ENCODE results near the gene CCDC71L. TPM values are rescaled to one million over a fixed set of nuclear protein-coding genes. Genes with fewer than 3 reads are reported as not detected.

Gene CCDC71L
- total and polyA plus RNA-seq, 2 donors (not counting 3 experiments of a cell fraction or from before 2014, with no cell fraction given) = 60.3 to 62.5 TPM

DNA sequence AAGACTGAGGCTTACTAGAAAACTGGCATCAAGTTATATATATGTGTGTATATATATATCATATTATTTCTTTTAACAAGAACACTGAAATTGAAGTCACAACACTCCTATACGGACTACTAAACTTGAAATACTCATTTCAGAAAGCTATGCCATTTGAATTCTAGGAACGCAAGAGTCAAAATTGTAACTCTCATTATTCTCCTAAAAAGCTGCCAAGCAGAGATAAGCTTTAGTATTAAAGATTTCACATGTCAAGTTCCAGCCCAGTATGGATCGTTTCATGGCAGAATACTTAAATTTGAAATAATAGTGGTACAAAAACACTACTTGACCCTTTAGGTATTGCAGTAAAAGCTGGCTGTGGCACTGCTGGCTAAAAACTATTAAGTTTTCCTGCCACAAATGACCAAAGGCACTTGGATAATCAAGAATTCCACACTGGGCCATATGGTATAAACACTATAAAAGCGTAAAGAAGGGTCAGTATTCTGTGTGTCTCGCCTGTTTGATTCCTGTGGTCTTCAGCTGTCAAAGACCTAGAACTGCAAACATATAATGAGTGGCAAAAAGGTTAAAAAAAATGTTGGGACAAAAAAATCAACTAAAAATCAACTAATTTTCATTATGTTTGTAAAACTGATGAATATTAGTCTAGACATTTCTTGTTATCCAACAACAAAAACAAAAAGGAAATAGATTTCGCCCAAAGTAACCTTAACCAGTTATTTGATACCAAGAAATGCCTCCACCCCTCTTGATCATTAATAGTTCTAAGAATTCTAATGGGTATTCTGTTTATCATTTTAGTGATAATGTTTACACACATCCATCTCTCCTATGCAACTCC, 2.4 kb downstream of the CCDC71L start:
- H3K27ac ChIP-seq (ENCODE audit: insufficient read depth, low read depth, low read length) = peak overlapping the region; percentile 90
- H3K4me2 ChIP-seq (ENCODE audit: insufficient read depth, low read length) = peak overlapping the region; percentile 99
- ChIA-PET CTCF (interaction anchor here (0.5 to 6.7 kb wide), 17 partner anchors 15 to 481 kb away, joined by 3 to 191 read pairs (median 6); no protein-coding TSS in a partner anchor), POLR2A (interaction anchor here (0.7 to 1.3 kb wide), 5 partner anchors 16 to 120 kb away, joined by 3 to 7 read pairs (median 4); no protein-coding TSS in a partner anchor)
- no TSS peak for BruUV-seq (replicated peaks)
- no peaks in the 10 kb centered on the region for H3K36me3 ChIP-seq (ENCODE audit: control insufficient read depth in 2 of 2, extremely low read depth in 1 of 2, insufficient read depth in 2 of 2, low read length in 2 of 2)
- peaks cover 30% of the 10 kb centered on the region for H3K79me2 ChIP-seq (ENCODE audit: control insufficient read depth, insufficient read depth, low read length)
- TF ChIP-seq MYC (IDR thresholded peaks at IDR 0.05; ENCODE audit: low read depth, low read length) = no peak
- no peak for TF ChIP-seq GATA2 (IDR thresholded peaks at IDR 0.05; ENCODE audit: insufficient read depth, insufficient read length, low read depth, low read length)
- TF ChIP-seq, protein P1, sequence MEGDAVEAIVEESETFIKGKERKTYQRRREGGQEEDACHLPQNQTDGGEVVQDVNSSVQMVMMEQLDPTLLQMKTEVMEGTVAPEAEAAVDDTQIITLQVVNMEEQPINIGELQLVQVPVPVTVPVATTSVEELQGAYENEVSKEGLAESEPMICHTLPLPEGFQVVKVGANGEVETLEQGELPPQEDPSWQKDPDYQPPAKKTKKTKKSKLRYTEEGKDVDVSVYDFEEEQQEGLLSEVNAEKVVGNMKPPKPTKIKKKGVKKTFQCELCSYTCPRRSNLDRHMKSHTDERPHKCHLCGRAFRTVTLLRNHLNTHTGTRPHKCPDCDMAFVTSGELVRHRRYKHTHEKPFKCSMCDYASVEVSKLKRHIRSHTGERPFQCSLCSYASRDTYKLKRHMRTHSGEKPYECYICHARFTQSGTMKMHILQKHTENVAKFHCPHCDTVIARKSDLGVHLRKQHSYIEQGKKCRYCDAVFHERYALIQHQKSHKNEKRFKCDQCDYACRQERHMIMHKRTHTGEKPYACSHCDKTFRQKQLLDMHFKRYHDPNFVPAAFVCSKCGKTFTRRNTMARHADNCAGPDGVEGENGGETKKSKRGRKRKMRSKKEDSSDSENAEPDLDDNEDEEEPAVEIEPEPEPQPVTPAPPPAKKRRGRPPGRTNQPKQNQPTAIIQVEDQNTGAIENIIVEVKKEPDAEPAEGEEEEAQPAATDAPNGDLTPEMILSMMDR (IDR thresholded peaks at IDR 0.05; ENCODE audit: extremely low read depth in 1 of 2, insufficient read depth in 1 of 2, low read depth in 1 of 2, low read length in 2 of 2) = no peak
- no peak for TF ChIP-seq JUN (IDR thresholded peaks at IDR 0.05; ENCODE audit: borderline replicate concordance, insufficient read depth, insufficient read length, low read depth)
- TF ChIP-seq EZH2 (IDR thresholded peaks at IDR 0.05; ENCODE audit: borderline replicate concordance, low read depth, low read length, severe bottlenecking) = no peak
- TF ChIP-seq, protein P2, sequence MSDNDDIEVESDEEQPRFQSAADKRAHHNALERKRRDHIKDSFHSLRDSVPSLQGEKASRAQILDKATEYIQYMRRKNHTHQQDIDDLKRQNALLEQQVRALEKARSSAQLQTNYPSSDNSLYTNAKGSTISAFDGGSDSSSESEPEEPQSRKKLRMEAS (IDR thresholded peaks at IDR 0.05; ENCODE audit: insufficient read depth, insufficient read length) = no peak
- TF ChIP-seq POLR2A (IDR thresholded peaks at IDR 0.05; ENCODE audit: low read depth, low read length) = no peak
- TF ChIP-seq FOS (IDR thresholded peaks at IDR 0.05; ENCODE audit: borderline replicate concordance, insufficient read depth, low read length) = no peak
- no peak for TF ChIP-seq POLR2AphosphoS5 (IDR thresholded peaks at IDR 0.05; ENCODE audit: insufficient read depth, low read depth, low read length)
- FAIRE-seq (no peak), DNase-seq (ENCODE audit: low read depth, low spot score) (peak; percentile 34)
- no peaks in the 10 kb centered on the region for H3K9me1 ChIP-seq (replicated peaks; ENCODE audit: control insufficient read depth, extremely low read depth, insufficient read depth, low read length)
- no peaks in the 10 kb centered on the region for H4K20me1 ChIP-seq (replicated peaks; ENCODE audit: control insufficient read depth, extremely low read depth, insufficient read depth, low read length)
- dilution Hi-C loops (cut with MboI; ENCODE audit: extremely low pct_ligation_motif_present, low sequenced_read_pairs) = no loop called here
- H3K27me3 ChIP-seq (ENCODE audit: control insufficient read depth in 2 of 2, insufficient read depth in 2 of 2, low read length in 2 of 2) = no peaks in the 10 kb centered on the region
- intact Hi-C loops (cut with micrococcal nuclease) = no loop called here
- H2AFZ ChIP-seq (ENCODE audit: low read depth, low read length) = no peak overlapping the region
- H3K9ac ChIP-seq (replicated peaks; ENCODE audit: extremely low read depth, insufficient read depth, low read length) = peak overlapping the region; percentile 98
- H3K4me1 ChIP-seq (ENCODE audit: control insufficient read depth, extremely low read depth, insufficient read depth, low read length) = peaks cover 22% of the 10 kb centered on the region
- peak overlapping the region; percentile 50 to 100 (median 98) for H3K4me3 ChIP-seq (replicated peaks in 1 of 3; ENCODE audit: insufficient read depth in 1 of 3, low read depth in 1 of 3, low read length in 3 of 3)
- H3K9me3 ChIP-seq (replicated peaks; ENCODE audit: control insufficient read depth, insufficient read depth, low read length) = no peaks in the 10 kb centered on the region
